Stimulated activated CD4-positive, alpha-beta T cell treated with anti-CD3 and anti-CD28 coated beads, Interleukin-1b, Interleukin-23, amount 100 ng/mL, for 4 hours (primary cell): Measurements from ENCODE around the gene SP7.
"Not testable (repeated sequence)": the region's sequence is repeated elsewhere in the genome, so short reads cannot be mapped to it uniquely, and the experiment has no call there.

Experiments used
- DNase-seq, 2 donors: peaks; one replicate each; pipeline ENCODE4 v3.0.0-alpha.2; 2020; ENCODE audit warnings: low read depth in 2 of 2

SP7 gene

GRCh38 chr12:53346491-53346890 lies 10.3 kb upstream of the SP7 start:
- no peak for DNase-seq

- no peak for DNase-seq
Observed at GRCh38 chr12:53345486-53346188, 9.5 kb upstream of the SP7 start.

- DNase-seq = peak; percentile 57 to 68
Observed at GRCh38 chr12:53344824-53345485, 8.8 kb upstream of the SP7 start.

GRCh38 chr12:53344487-53344823 lies 8.3 kb upstream of the SP7 start:
- DNase-seq = no peak

- no peak for DNase-seq
Observed at GRCh38 chr12:53343969-53344368, 7.8 kb upstream of the SP7 start.

GRCh38 chr12:53343449-53343848 lies 7.3 kb upstream of the SP7 start:
- no peak for DNase-seq

- no peak for DNase-seq
Observed at GRCh38 chr12:53340398-53340797, 4.2 kb upstream of the SP7 start.

- DNase-seq = no peak
Observed at GRCh38 chr12:53338916-53339315, 2.8 kb upstream of the SP7 start.

- no peak for DNase-seq
Observed at GRCh38 chr12:53338017-53338416, 1.9 kb upstream of the SP7 start.

GRCh38 chr12:53334822-53335221 lies 1.3 kb downstream of the SP7 start:
- no peak for DNase-seq

- no peak for DNase-seq
Observed at GRCh38 chr12:53333845-53334244, 2.3 kb downstream of the SP7 start.

- DNase-seq = no peak
Observed at GRCh38 chr12:53333289-53333688, 2.9 kb downstream of the SP7 start.

- DNase-seq = no peak
Observed at GRCh38 chr12:53332744-53333143, 3.4 kb downstream of the SP7 start.

- DNase-seq = not testable (repeated sequence)
Observed at GRCh38 chr12:53332339-53332738, 3.8 kb downstream of the SP7 start.

GRCh38 chr12:53330671-53331070 lies 5.5 kb downstream of the SP7 start:
- DNase-seq = no peak

- DNase-seq = no peak
Observed at GRCh38 chr12:53328043-53328435, 8.1 kb downstream of the SP7 start.

GRCh38 chr12:53327435-53328042 lies 8.6 kb downstream of the SP7 start:
- DNase-seq = no peak

GRCh38 chr12:53326460-53327185 lies 9.5 kb downstream of the SP7 start:
- no peak for DNase-seq

- no peak for DNase-seq
Observed at GRCh38 chr12:53325511-53326061, 10.6 kb downstream of the SP7 start.

- DNase-seq = peak; percentile 69 to 82
Observed at GRCh38 chr12:53324779-53325510, 11.2 kb downstream of the SP7 start.

GRCh38 chr12:53324113-53324778 lies 11.9 kb downstream of the SP7 start:
- DNase-seq = peak; percentile 37 to 41
